PC-9 (cell line): ENCODE data around the gene ZDHHC11B. TPM values are rescaled to one million over a fixed set of nuclear protein-coding genes. Genes with fewer than 3 reads are reported as not detected.
"Not testable (repeated sequence)": the region's sequence is repeated elsewhere in the genome, so short reads cannot be mapped to it uniquely, and the experiment has no call there.

Experiments
- BruUV-seq: library from RNA; stranded (reverse); fragments of 400-500 nt; replicated peaks from 2 replicates; lab custom pipeline; 2021; lab: Mats Ljungman, UMichigan
- CTCF ChIA-PET: fragments of 300-600 bp; sonication (Branson Sonifier 250); formaldehyde crosslinking; loops from one replicate; lab custom pipeline; 2022; ENCODE audit warnings: antibody characterized with exemption; lab: Charles Lee
- POLR2A ChIA-PET: fragments of 300-600 bp; sonication (Branson Sonifier 250); formaldehyde crosslinking; loops from one replicate; lab custom pipeline; 2022; ENCODE audit warnings: antibody characterized with exemption; ENCODE audit not compliant: unreplicated experiment; lab: Charles Lee
- DNase-seq, 2 experiments: peaks; one replicate each; pipeline versions ENCODE4 v3.0.0 to v3.0.0-alpha.2; 2015 to 2022; ENCODE audit warnings: mixed read lengths in 1 of 2
- H2AFZ ChIP-seq: fragments of 200-600 bp; sonication (generic); 2 replicates; pipeline ENCODE4 v1.8.1; 2017; ENCODE audit warnings: antibody characterized with exemption
- H3F3A ChIP-seq: fragments of 200-600 bp; sonication (generic); 2 replicates; pipeline ENCODE4 v1.8.1; 2017; ENCODE audit warnings: antibody characterized with exemption, mild to moderate bottlenecking, low read depth; ENCODE audit not compliant: insufficient read depth
- H3K27ac ChIP-seq: fragments of 200-600 bp; sonication (generic); 2 replicates; pipeline ENCODE4 v1.6.1; 2016; ENCODE audit warnings: mixed run types
- H3K27me3 ChIP-seq: fragments of 200-600 bp; sonication (generic); 2 replicates; pipeline ENCODE4 v1.6.1; 2016; ENCODE audit warnings: low read depth, mixed run types; ENCODE audit not compliant: insufficient read depth
- H3K36me3 ChIP-seq: fragments of 200-600 bp; sonication (generic); 2 replicates; pipeline ENCODE4 v1.6.1; 2016; ENCODE audit warnings: low read depth, mixed run types
- H3K4me1 ChIP-seq: fragments of 200-600 bp; sonication (generic); replicated peaks from 2 replicates; pipeline ENCODE4 v1.6.1; 2016; ENCODE audit warnings: mixed run types; ENCODE audit not compliant: insufficient read depth
- H3K4me2 ChIP-seq: fragments of 200-600 bp; sonication (generic); 2 replicates; pipeline ENCODE4 v1.6.1; 2017; ENCODE audit warnings: mixed run types
- H3K4me3 ChIP-seq: fragments of 200-600 bp; sonication (generic); 2 replicates; pipeline ENCODE4 v1.6.1; 2016; ENCODE audit warnings: mixed run types
- H3K79me2 ChIP-seq: fragments of 200-600 bp; sonication (generic); 2 replicates; pipeline ENCODE4 v1.6.1; 2017; ENCODE audit warnings: low read depth, mixed run types
- H3K9me2 ChIP-seq: fragments of 200-600 bp; sonication (generic); 2 replicates; pipeline ENCODE4 v1.8.1; 2017; ENCODE audit warnings: mild to moderate bottlenecking; ENCODE audit not compliant: insufficient read depth
- H3K9me3 ChIP-seq: fragments of 200-600 bp; sonication (generic); 2 replicates; pipeline ENCODE4 v1.8.1; 2016; ENCODE audit warnings: low read depth; ENCODE audit not compliant: insufficient read depth
- H4K20me1 ChIP-seq: fragments of 200-600 bp; sonication (generic); 2 replicates; pipeline ENCODE4 v1.8.1; 2017; ENCODE audit not compliant: insufficient read depth
- EZH2 ChIP-seq: fragments of 200-600 bp; sonication (generic); IDR thresholded peaks from 2 replicates; pipeline ENCODE4 v1.8.0; 2017; ENCODE audit warnings: antibody characterized with exemption, low read depth
- intact Hi-C: fragments of 100-400 bp; cut with micrococcal nuclease; formaldehyde crosslinking; loops from one replicate; pipeline ENCODE4 v1.10.0; 2022; ENCODE audit not compliant: unreplicated experiment
- total RNA-seq: library from RNA; stranded (reverse); gene quantifications from 2 replicates; pipeline ENCODE4 v1.2.3, GENCODE V29; 2021
- TF ChIP-seq, protein P1 (sequence below): fragments of 200-600 bp; sonication (generic); conservative IDR thresholded peaks from 2 replicates; pipeline ENCODE4 v1.6.1; 2017; ENCODE audit warnings: mixed run types, antibody characterized with exemption, mild to moderate bottlenecking, moderate library complexity

Gene ZDHHC11B
- total RNA-seq, 1 experiment from 2014 or later = 0.41 TPM

DNA sequence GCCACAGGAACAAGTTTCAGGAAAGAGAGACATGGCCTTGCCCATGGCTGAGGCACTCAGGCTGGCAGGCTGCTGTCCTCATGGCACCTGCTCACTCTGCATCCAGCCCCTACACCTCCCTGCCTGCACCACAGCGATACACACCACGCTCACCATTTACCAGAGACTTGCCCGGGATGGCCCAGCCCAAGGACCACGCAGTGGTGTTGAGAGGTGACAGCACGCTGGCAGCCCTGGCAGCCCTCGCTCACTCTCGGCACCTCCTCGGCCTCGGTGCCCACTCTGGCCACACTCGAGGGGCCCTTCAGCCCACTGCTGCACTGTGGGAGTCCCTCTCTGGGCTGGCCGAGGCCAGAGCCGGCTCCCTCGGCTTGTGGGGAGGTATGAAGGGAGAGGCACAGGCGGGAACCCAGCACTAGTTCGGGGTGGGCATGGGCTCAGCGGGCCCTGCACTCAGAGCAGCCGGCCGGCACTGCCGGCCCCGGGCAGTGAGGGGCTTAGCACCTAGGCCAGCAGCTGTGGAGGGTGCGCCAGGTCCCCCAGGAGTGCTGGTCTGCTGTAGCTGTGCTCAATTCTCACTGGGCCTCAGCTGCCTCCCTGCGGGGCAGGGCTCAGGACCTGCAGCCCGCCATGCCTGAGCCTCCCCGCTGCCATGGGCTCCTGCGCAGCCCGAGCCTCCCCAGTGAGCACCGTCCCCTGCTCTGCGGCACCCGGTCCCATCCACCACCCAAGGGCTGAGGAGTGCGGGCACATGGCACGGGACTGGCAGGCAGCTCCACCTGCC is 20.3 kb downstream of the ZDHHC11B start:
- Histone ChIP-seq H3K4me1 (no peaks in the 10 kb centered on the region), H3K27ac (no peak overlapping the region), H4K20me1 (no peaks in the 10 kb centered on the region; the same call in 1 of the 2 replicates), H2AFZ (no peak overlapping the region), H3K27me3 (peaks cover 77% of the 10 kb centered on the region), H3K4me3 (no peak overlapping the region), H3K4me2 (no peak overlapping the region), H3K36me3 (no peaks in the 10 kb centered on the region), H3K9me3 (peaks cover 6% of the 10 kb centered on the region; the same call in 1 of the 2 replicates), H3K9me2 (no peaks in the 10 kb centered on the region), H3F3A (no peaks in the 10 kb centered on the region), H3K79me2 (no peaks in the 10 kb centered on the region)
- BruUV-seq = no TSS peak
- POLR2A ChIA-PET = no interaction called here
- CTCF ChIA-PET = no interaction called here
- no peak for TF ChIP-seq EZH2
- TF ChIP-seq, protein P1, sequence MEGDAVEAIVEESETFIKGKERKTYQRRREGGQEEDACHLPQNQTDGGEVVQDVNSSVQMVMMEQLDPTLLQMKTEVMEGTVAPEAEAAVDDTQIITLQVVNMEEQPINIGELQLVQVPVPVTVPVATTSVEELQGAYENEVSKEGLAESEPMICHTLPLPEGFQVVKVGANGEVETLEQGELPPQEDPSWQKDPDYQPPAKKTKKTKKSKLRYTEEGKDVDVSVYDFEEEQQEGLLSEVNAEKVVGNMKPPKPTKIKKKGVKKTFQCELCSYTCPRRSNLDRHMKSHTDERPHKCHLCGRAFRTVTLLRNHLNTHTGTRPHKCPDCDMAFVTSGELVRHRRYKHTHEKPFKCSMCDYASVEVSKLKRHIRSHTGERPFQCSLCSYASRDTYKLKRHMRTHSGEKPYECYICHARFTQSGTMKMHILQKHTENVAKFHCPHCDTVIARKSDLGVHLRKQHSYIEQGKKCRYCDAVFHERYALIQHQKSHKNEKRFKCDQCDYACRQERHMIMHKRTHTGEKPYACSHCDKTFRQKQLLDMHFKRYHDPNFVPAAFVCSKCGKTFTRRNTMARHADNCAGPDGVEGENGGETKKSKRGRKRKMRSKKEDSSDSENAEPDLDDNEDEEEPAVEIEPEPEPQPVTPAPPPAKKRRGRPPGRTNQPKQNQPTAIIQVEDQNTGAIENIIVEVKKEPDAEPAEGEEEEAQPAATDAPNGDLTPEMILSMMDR = no peak
- no peak for DNase-seq
- intact Hi-C loops = no loop called here

DNA sequence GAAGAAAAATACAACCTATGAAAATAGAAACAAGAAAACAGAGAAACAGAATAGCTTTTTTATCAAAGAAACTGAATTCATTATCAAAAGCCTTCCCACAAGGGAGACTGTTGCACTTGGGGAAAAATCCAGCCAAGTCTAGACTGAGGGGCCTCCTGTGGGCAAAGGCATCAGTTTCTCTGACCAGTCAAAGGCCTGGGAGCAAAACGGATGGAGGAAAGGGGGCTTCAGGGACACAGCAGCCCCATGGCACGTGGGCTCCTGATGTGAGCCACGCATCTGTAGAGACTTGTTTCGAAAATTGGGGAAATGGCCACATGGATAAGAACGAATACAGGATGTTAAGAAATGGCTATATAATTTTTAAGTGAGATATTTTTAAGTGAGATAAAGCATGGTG is 21.1 kb downstream of the ZDHHC11B start:
- TF ChIP-seq EZH2 = no peak

DNA sequence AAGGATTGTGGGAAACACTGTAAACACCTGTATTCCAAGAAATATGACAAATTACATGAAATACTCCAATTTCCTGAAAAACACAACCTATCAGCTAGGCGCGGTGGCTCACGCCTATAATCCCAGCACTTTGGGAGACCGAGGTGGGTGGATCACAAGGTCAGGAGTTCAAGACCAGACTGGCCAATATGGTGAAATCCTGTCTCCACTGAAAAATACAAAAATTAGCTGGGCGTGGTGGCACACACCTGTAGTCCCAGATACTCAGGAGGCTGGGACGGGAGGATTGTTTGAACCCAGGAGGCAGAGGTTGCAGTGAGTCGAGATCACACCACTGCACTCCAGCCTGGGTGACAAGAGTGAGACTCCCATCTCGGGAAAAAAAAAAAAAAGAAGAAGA is 21.5 kb downstream of the ZDHHC11B start:
- H3K9me3 ChIP-seq, H3K27ac ChIP-seq, H3K4me1 ChIP-seq, H4K20me1 ChIP-seq, DNase-seq, H3K4me3 ChIP-seq, H3F3A ChIP-seq, H3K9me2 ChIP-seq, H3K36me3 ChIP-seq, H3K79me2 ChIP-seq, BruUV-seq, intact Hi-C loops, POLR2A ChIA-PET, H3K4me2 ChIP-seq, H2AFZ ChIP-seq: not testable (repeated sequence)
- CTCF ChIA-PET = interaction anchor here (0.6 to 0.7 kb wide), 2 partner anchors 54 to 707 kb away, joined by 3 to 7 read pairs; no protein-coding TSS in a partner anchor
- H3K27me3 ChIP-seq = peaks cover 89% of the 10 kb centered on the region

More for the DNA sequence above, 21.1 kb downstream of the ZDHHC11B start:
- H3F3A ChIP-seq = no peaks in the 10 kb centered on the region
- H3K9me3 ChIP-seq = peaks cover 6% of the 10 kb centered on the region; the same call in 1 of the 2 replicates
- no peaks in the 10 kb centered on the region; the same call in 1 of the 2 replicates for H4K20me1 ChIP-seq
- H3K9me2 ChIP-seq = no peaks in the 10 kb centered on the region
- no peaks in the 10 kb centered on the region for H3K79me2 ChIP-seq
- no peak overlapping the region for H3K27ac ChIP-seq
- ChIA-PET CTCF (interaction anchor here (0.6 kb wide), 1 partner anchor 55 kb away, joined by 7 read pairs; no protein-coding TSS in a partner anchor), POLR2A (no interaction called here)
- no peak overlapping the region for H3K4me3 ChIP-seq
- BruUV-seq = no TSS peak
- H3K36me3 ChIP-seq = no peaks in the 10 kb centered on the region
- no peak overlapping the region for H2AFZ ChIP-seq
- H3K4me1 ChIP-seq = 0 out of 2 replicates have a peak, but pooled peaks cover 4% of the 10 kb centered on the region
- H3K4me2 ChIP-seq = no peak overlapping the region
- peaks cover 85% of the 10 kb centered on the region for H3K27me3 ChIP-seq
- intact Hi-C loops = no loop called here
- DNase-seq = no peak
